ENCODE measurements around the gene ASNSD1.
A peak's percentile ranks its signal among the peaks of the same experiment; 100 is the strongest.

ASNSD1 gene

GRCh38 chr2:189661148-189661956 lies at the start of gene ASNSD1:
ASNSD1 (plus strand) TSS chr2:189661459; CDS start chr2:189666133, 4,674 bp downstream.
- DNase-seq, result peak; percentile 99

- DNase-seq, result no peak
These were observed 48.1 kb upstream of the ASNSD1 start for GRCh38 chr2:189613077-189613636.

- no peak for DNase-seq
These were observed 47.4 kb upstream of the ASNSD1 start for GRCh38 chr2:189613650-189614420.

- no peak for DNase-seq
These were observed 46.7 kb upstream of the ASNSD1 start for GRCh38 chr2:189614585-189614984.

GRCh38 chr2:189618197-189618596 lies 43.1 kb upstream of the ASNSD1 start:
- DNase-seq, result no peak

GRCh38 chr2:189621781-189622180 lies 39.5 kb upstream of the ASNSD1 start:
- no peak for DNase-seq

GRCh38 chr2:189623049-189623448 lies 38.2 kb upstream of the ASNSD1 start:
- DNase-seq, result no peak

- DNase-seq, result no peak
These were observed 36.5 kb upstream of the ASNSD1 start for GRCh38 chr2:189624648-189625355.

GRCh38 chr2:189625636-189626035 lies 35.6 kb upstream of the ASNSD1 start:
- DNase-seq, result no peak

GRCh38 chr2:189627789-189628188 lies 33.5 kb upstream of the ASNSD1 start:
- no peak for DNase-seq

GRCh38 chr2:189628817-189629530 lies 32.3 kb upstream of the ASNSD1 start:
- DNase-seq, result no peak

- DNase-seq, result no peak
These were observed 31.5 kb upstream of the ASNSD1 start for GRCh38 chr2:189629531-189630453.

GRCh38 chr2:189631849-189632248 lies 29.4 kb upstream of the ASNSD1 start:
- no peak for DNase-seq

- DNase-seq, result peak; percentile 45
These were observed 27.9 kb upstream of the ASNSD1 start for GRCh38 chr2:189633392-189633811.

- DNase-seq, result no peak
These were observed 25.9 kb upstream of the ASNSD1 start for GRCh38 chr2:189635353-189635752.

- no peak for DNase-seq
These were observed 22.8 kb upstream of the ASNSD1 start for GRCh38 chr2:189638301-189639006.

- DNase-seq, result no peak
These were observed 22.2 kb upstream of the ASNSD1 start for GRCh38 chr2:189639007-189639609.

- DNase-seq, result no peak
These were observed 20.3 kb upstream of the ASNSD1 start for GRCh38 chr2:189641002-189641401.

- DNase-seq, result no peak
These were observed 19.7 kb upstream of the ASNSD1 start for GRCh38 chr2:189641590-189641989.

GRCh38 chr2:189646521-189646920 lies 14.7 kb upstream of the ASNSD1 start:
- no peak for DNase-seq
